NCI-H526 treated with DMSO at 0.1 percent for 48 hours (cell line): ENCODE data around the gene DRC7.

ENCODE experiments used
- DNase-seq: peaks from one replicate; lab custom pipeline; 2025; lab: John Stamatoyannopoulos, UW

Gene DRC7

DNA sequence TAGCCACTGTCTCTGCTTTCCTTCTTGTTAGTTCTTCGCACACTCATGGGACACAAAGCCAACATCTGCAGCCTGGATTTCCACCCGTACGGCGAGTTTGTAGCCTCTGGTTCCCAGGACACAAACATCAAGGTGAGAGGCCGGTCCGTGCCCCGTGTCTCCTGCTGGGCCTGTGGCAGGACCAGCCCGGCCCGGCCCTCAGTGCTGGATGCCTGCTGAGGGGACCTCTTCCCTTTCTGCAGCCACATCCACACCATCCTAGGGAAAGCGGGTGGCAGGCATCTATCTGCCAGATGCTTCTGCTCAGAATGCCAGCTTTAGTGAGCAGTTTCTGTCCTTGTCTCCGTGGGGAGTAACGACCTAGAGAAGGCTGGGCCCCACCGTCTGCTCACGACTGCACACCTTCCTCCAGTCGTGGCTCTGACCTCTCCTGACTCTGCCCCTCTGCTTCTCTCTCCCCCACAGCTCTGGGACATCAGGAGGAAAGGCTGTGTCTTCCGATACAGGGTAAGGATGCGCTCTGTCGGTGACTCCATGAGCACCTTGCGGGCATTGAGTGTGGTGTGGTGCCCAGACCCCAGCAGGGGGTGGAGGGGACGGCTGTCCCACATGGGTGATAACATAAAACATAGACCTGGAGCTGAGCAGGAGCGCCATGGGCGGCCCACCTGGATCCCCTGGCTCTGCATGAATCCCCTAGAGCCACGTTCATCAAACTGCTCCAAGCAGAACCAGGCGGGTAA is 56.4 kb downstream of the DRC7 start:
- no peak for DNase-seq

DNA sequence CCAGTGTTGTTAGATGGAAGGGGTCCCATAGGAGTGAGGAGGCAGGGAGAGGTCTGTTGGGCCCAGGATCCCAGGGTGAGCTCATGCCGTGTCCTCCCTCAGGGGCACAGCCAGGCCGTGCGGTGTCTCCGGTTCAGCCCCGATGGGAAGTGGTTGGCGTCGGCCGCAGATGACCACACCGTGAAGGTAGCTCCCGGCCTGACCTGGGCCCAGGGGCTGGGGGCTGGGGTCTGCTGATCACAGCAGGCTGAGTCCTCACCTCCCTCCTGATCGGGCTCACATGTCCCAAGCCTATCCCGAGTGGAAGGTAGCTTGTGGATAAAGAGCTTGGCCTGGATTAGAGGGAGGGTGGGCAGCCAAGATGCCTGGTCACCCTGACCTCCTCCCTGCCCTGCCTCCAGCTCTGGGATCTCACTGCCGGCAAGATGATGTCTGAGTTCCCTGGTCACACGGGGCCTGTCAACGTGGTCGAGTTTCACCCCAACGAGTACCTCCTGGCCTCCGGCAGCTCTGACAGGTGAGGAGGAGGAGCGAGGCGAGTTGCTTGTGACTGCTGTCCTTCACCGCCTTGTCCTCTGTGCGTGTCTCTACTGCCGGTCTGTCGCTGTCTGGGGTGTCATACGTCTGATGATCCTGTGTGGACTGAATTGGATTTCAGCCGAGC is 57.1 kb downstream of the DRC7 start:
- no peak for DNase-seq

DNA sequence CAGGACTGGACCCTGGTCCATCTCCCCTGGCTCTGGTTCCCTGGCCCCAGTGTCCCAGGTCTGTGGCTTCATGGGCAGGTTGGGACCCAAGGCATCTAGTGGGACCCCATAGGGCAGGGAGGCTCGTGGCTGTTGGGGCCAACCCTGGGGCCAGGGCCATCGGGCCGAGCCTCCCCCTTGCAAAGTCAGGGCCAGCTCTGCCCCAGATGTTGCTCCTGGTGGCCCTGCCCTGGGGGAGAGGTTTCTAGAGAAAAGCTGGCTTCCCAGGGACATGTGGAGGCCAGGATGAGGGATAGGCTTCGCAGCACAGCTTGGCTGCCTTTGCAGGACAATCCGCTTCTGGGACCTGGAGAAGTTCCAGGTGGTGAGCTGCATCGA is 57.6 kb downstream of the DRC7 start:
- no peak for DNase-seq

DNA sequence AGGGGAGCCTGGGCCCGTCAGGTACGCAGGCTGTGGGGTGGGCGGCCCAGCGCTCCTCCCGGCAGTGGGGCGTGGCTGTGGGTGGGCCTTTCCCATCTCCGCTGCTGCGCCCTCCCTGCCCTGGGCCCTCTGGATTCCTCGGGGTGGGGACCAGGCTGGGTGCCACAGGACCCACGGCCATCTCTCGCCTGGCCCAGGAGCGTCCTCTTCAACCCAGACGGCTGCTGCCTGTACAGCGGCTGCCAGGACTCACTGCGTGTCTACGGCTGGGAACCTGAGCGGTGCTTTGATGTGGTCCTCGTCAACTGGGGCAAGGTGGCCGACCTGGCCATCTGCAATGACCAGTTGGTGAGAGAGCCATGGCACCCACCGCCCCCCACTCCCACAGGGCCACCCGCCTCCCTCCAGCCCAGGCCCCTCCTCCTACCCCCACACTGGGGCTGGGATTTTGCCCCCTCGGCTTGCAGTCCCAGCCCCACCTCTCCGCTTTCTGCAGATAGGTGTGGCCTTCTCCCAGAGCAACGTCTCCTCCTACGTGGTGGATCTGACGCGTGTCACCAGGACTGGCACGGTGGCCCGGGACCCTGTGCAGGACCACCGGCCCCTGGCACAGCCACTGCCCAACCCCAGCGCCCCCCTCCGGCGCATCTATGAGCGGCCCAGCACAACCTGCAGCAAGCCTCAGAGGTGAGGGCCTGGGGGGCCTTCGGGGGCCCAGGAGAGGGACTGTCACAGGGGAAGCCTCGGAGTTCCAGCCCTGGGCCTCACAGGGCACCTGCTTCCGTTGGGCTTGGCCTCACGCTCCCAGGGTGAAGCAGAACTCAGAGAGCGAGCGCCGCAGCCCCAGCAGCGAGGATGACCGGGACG is 58.2 kb downstream of the DRC7 start:
- no peak for DNase-seq

DNA sequence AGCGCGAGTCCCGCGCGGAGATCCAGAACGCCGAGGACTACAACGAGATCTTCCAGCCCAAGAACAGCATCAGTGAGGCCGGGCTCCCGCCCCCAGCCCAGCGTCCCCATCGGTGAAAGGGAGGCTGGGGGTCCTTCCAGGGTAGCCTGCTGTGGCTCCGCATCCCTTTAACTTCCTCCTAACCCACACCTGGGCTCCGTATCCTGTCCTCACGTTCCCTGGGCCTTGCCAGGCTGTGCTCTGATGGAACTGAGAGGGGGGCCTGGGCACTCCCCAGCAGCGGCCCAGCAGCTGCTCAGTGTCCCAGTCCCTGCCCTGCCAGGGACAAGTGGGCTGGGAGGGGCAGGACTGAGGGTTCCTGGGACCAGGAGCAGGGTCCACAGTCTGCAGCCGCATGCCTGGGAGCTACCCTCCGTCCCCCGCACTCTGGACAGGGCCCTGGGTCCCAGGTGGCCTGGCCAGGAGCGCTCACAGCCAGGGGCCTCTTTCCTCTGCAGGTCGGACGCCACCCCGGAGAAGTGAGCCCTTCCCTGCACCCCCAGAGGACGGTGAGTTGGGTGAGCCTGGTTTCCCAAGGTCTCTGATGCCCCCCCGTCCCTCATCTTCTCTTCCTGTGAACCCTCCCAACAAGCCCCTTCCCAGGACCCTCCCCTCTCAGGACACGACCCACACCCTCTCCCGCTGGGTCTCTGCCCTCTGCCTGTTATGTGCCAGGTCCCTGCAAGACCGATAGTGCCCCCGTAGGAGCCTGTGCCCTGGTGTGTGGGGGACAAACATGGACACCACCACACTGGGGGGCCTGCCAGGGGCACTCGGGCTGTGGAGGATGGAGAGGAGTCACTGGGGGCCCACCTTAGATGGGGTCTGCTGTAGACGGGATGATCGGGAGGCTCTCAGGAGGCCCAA is 59.1 kb downstream of the DRC7 start:
- no peak for DNase-seq

DNA sequence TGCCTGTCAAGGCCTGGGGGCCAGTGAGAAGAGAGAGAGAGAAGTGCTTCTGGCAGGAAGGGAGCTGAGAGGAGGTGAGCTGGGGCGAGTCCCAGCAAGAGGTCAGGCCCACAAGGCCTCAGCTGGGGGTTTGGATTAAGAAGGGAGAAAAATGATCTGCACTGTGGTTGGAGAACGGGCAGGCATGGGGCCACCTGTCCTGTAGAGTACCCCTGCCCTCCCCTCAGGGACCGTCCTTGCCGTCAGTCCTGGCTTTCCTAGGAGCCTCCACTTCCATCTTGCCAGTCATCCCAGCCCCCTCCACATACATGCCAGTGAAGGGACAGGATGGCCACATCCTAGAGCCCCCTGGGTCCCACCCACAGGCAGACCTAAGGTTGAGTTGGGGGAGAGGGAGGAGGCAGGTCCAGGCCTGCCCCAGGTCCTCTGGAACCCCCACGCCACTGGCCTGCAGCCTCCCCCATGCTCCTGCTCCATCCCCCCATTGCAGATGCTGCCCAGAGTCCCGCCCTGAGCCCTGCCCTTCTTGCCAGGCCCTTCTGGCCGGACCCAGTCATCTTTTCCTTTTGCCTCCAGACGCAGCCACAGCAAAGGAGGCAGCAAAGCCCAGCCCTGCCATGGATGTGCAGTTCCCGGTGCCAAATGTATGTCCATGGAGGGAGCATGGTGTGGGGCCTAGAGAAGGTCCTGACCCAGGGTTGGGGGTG is 59.9 kb downstream of the DRC7 start:
- DNase-seq: no peak

DNA sequence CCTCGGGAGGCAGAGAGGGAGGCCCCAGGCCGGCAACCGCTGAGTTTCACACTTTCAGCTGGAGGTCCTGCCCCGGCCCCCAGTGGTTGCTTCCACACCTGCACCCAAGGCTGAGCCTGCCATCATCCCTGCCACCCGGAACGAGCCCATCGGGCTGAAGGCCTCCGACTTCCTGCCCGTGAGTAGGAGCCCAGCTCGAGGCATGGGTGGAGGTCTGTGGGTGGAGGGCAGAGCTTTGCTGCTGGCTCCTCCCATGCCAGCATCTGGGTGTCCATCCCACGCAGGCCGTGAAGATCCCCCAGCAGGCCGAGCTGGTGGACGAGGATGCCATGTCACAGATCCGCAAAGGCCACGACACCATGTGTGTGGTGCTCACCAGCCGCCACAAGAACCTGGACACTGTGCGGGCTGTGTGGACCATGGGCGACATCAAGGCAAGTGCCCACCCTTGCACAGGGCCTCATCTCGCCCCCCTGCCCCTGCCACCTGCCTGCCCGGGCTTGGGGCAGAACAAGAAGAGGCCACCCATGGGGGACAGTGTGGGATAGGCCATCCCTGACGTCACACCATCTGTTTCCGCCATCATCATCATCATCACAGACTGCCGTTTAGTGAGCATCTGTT is 60.6 kb downstream of the DRC7 start:
- no peak for DNase-seq

DNA sequence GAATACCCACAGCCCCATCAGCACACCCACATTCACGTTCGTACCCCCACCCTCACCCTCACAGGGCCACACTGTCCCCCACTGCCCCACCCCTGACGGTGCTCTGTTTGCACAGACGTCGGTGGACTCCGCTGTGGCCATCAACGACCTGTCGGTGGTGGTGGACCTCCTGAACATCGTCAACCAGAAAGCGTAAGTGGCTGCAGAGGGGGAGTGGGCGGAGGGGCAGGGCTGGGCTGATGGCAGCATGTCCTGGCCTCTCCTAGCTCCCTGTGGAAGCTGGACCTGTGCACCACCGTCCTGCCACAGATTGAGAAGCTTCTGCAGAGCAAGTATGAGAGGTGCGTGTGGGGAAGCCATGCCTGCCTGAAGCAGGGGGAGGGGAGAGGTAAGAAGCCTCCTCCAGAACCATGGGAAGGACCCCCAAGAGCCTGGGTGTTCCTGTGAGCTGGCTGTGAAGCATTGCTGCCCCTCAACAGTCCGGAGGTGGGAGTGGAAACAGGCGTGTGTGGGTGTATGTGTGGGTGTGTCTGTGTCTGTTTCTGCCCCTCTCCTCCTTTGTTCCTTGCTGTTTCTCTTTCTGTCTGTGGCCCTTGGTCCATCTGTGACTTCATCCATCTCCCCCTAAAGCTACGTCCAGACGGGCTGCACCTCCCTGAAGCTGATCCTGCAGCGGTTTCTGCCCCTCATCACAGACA is 61.3 kb downstream of the DRC7 start:
- no peak for DNase-seq

DNA sequence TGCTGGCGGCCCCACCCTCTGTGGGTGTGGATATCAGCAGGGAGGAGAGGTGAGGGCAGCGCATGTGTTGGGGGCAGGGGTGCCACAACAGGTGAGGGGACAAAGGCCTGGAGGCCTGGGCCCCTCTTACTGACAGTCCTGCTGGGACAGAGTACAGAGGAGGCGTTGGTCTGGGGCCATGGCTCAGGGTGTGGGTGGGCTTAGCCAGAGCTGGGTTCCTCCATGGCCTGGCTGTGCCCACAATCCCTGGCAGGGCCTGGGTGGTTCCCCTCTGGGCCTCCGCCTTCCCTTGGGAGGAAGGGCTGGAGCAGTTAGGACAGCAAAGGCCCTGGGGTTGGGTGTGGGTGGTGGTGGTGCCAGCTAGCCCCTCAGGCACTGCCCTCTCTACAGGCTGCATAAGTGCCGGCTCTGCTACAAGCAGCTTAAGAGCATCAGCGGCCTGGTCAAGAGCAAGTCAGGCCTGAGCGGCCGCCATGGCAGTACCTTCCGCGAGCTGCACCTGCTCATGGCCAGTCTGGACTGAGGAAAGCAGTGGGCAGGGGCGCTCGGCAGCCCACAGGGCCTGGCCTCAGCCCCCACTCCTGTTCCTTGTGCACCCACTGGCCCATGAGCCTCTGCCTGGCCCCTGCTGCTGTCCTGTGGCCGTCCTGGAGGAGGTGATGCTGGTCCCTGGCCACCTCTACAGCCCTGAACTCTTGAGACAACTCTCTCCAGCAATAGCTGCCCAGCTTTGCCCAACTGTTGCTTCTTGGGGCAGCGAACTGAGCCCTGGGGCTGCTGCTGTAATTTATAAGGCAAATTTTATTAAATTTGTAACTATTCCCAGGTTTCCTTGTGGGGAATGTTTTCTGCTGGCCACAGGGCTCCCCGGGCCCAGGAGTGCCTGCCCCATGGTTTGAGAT is 62.1 kb downstream of the DRC7 start:
- no peak for DNase-seq

DNA sequence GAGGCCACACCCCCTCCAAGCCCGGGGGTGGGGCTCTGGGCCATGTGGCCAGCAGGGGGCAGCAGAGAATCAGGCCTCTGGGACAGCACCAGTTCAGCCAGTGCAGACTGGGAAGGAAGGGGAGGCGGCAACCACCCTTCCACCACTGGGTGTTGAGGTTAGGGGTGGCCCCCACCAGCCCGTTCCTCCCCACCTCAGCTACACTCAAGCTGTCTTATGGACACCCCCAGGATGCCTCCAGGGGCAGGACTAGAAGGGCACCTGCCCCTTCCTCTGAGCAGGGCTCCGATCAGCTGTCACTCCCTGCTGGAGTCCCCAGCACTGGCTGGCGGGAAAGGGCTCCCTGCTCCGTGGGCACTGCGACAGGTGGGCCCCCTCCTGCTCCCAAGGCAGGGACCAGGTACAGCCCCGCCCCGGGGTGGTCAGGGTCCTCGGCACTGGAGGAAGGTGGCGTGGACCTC is 62.8 kb downstream of the DRC7 start:
- DNase-seq: no peak

DNA sequence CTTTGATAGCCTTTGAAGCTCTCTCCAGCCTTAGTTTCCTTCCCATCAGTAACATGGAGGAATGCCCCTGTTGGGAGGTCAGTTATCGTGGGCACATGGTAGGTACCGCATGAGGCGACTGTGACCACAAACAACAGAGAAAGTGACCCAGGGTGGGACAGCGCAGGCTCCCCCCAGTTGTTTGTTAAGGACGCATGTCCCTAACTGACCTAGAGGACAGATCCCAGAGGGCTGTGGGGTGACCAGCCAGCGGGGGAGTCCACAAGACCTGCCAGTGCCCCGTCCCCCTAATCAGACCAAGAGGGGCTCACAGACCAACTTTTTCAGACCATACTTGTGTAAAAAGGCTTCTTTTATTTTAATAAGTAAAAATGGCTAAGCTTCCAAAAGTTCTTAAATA is 63.3 kb downstream of the DRC7 start:
- DNase-seq: no peak

DNA sequence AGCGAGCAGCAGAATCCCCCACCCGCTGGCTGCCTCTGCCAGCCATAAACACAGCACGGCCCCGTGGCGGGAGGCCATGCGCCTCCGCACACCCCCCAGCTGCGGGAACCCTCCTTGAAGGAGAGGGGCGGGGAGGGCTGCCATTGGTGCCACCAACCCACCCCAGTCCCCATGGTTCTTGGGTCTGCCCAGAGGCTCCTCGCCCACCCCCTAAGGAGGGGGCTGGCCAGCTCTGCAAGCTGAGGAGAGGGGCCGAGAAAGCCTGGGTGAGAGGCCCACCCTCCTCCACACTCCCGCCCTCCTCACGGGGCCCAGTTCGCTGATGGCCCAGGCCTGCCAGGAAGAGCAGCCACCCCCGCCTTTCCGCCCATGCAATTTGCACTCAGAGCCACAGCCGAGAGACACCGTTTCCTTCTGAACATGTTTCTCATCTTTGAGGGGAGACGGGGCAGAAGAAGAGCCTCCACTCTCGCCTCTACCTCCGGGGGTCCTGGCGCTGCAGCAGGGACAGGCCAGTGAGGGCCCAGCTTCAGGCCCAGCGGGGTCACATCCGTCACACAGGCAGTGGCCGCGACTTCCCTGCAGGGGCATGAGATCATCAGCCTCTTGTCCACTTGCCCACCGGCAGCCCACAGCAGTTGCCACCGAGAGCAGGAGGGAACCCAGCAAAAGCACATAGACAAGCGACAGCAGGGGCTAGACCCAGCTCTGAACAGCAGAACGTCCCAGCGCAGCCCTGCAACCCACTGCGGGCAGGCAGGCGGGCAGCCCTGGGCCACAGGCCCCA is 63.9 kb downstream of the DRC7 start:
- no peak for DNase-seq

DNA sequence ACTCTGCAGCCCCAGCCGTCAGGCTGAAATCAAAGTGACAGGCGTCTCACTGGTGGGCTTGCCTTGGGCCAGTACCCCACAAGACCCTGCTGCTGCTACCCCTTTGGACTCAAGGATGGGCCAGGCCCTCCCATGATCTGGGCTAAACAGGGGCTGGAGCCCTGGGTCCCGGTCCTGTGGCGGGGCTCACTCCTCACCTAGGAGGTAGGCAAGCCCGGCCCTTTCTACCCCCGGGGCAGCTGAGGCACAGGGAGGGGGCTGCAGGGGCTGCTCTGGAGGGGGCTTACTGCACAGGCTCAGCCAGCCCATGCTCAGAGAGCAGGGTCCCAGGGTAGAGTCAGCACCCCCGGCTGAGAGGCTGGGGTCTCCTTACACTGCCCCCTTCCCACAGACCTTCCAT is 64.5 kb downstream of the DRC7 start:
- no peak for DNase-seq

DNA sequence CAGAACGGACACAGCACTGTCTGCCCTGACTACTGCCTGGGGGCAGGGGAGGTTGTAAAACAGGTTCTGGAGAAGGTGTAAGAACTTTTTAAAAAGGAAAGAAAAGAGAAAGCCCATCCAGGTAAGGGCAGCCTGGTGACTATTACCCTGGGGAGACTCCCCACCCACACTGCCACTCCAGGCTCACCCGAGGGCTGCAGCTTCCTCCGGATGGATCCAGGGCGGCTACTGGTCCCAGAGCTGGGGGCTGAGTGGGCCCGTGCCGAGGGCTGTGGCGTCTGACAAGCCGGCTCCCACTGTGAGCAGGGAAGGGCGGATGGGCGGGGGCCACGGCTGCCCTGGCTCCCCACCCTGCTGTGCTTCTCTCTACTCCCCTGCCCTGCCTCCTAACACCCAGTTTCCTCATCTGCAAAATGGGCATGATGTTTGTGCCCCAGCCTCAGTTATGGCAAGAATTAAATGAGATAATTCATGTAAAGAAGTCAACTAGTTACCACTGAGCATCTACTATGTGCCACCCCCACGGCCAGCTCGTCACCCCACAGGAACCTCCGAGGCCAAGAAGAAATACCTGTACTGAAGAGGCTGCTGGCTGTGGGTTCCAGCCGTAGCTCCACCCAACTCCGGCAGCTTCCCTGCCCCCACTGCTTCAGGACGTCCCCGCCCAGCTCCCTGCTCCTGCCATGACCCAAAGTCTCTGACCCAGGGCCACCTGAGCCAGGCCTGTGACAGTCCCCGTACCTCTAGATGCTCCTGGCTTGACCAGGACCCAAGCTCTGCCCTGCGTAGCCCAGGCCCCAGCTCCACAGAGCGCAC is 65.1 kb downstream of the DRC7 start:
- DNase-seq: no peak

DNA sequence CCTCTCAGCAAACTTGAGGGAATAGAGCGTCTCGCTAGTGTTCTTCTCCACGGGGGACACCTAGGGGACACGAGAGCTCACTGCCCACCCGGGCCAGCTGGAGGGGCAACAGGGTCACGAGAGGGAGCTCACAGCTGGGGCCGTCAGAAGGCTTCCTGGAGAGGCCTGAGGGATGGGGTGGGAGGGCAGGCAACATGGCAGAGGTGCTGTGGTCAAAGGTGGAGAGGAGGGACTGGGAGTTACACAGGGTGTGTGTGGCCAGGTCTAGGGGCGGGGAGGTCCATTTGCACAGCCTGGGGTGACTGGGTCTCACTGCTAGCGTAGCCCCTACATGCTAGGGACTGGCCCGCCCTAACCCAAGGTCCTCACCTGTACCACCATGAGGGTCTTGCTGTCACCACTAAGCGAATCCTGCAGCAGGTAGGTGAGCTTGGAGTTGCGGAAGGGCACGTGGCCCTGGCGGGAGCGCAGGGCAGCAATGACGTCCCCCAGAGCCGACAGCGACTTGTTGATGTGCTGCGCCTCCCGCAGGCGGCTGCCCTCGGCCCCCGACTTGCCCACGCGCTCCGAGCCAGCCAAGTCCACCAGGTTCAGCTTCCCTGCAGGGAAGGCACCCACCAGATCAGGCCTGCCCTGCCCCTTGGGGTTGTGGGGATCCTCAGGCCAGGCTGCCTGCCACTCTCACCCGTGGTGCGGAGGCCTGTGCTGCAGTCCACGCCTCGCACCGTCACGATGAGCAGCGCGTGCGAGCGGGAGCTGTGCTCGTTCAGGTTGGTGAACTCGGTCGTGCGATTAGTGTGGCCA is 66.0 kb downstream of the DRC7 start:
- no peak for DNase-seq

DNA sequence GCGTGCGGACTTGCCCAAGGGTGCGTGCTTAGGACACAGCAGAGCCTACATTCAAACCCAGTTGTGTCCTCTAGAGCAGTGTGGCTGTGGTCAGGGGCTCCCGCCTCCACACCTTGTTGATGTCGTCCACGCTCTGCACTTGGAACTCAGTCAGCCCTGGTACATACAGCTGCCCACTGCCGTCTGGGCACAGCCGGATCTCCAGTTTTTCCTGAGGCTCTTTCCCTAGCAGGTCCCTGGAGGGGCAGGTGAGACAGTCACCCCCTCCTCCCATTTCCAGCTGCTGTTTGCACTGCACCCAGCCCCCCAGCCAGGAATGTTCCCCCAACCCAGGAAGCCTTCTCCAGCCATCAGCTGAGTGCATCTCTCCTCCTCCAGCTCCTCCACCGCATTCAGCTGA is 66.7 kb downstream of the DRC7 start:
- no peak for DNase-seq

DNA sequence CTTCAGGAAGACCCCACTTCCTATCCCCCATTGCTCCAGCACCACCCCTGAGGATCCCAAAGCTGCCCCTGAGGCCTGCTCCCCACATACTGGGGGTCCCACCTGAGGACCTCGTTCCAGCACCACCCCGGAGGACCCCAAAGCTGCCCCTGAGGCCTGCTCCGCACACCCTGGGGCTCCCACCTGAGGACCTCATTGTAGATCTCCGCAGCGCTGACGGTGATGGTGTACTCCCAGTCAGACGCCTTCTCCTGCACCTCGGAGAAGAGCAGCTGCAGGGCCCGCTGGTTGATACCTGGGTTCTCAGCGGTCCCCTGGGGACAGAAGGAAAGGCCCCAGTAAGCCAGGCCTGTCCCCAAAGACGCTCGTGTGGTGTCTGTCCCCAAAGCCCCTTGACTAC is 67.4 kb downstream of the DRC7 start:
- DNase-seq: no peak
